Measurements from ENCODE around the gene ENTPD6.

GRCh38 chr20:25222461-25223178 is 27.1 kb downstream of the ENTPD6 start:
- TF ChIP-seq POLR2A (IDR thresholded peaks at IDR 0.05; ENCODE audit: low read depth, low read length) (no peak), POLR2AphosphoS5 (IDR thresholded peaks at IDR 0.05; ENCODE audit: low read depth, low read length) (no peak), SPI1 (IDR thresholded peaks at IDR 0.05; ENCODE audit: low read depth, low read length) (no peak), TAF1 (IDR thresholded peaks at IDR 0.05; ENCODE audit: low read depth, low read length) (no peak), POU2F2 (IDR thresholded peaks at IDR 0.05; ENCODE audit: low read depth, low read length) (no peak)
